Smooth muscle cell of the brain vasculature (primary cell): ENCODE measurements around the gene CHIC1.
"Not testable (repeated sequence)": the region's sequence is repeated elsewhere in the genome, so short reads cannot be mapped to it uniquely, and the experiment has no call there.

Experiments
- DNase-seq: peaks from one replicate; pipeline ENCODE4 v3.0.0-alpha.2; 2012; ENCODE audit warnings: low read depth, low spot score

Gene CHIC1

DNA sequence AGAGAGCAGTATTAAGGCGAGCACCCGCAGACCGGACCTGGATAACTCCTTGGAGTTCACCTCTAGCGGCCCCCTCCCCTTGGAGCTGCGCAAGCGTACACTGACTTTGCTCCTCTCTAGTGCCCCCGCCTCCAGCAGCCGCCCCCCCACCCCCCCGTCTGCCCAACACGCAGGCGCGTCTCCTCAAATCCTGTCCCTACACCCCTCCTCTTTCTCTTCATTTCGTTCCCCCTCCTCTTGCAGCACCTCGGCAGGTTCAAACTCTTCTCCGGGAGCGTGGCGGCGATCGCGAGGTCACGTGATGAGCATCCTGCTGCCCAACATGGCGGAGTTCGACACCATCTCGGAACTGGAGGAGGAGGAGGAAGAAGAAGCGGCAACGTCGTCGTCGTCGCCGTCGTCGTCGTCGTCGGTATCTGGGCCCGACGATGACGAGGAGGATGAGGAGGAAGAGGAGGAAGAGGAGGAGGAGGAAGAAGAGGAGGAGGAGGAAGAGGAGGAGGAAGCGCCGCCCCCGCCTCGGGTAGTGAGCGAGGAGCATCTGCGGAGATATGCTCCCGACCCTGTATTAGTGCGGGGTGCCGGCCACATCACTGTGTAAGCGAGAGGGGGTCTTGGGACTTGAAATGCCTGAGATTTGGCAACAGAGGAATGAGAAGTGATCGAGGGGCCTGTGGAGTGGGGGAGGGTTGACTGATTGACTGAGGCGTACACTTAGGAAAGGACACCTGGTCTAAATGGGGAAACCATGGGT, at the start of gene CHIC1:
TSS of gene CHIC1 (plus strand) at position 214 of the 754 bp plus-strand sequence. CDS start at position 302, 88 bp downstream.
- peak; percentile 31 for DNase-seq

DNA sequence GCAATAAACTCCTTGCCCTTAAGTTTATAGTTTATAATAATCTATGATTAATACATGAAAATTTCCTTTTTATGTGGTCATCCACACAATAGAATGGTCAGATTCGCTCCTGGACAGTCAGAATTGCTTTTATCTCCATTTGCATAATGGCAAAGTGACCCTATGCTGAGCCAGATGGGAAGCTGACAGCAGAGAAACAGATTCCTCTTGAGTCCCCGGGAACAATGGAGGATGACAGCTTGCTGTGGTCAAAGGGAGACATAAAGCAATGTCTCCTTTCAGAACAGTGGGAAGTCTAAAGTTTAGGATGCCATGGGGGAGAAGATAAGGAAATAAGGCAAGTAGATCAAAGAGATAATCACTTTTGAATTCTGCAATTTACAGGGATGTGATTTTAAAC, 40.2 kb upstream of the CHIC1 start:
- not testable (repeated sequence) for DNase-seq

DNA sequence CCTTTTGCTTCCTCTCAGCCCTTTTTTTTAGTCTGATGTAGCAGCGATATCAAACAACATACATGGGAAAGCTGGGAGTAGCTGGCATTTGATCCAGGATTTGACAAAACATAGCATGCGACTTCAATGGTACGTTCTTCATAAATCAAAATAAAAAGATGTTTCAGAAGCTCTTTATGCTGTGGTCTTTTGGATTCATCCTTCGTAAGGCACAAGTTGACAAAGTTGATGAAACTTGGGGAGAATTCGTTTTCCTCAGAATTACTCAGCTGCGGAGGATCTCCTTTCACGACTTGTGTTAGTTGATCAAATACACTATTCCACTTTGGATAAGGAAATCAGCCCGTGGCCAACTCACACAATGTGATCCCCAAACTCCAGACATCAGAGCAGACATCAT, 38.1 kb upstream of the CHIC1 start:
- no peak for DNase-seq

DNA sequence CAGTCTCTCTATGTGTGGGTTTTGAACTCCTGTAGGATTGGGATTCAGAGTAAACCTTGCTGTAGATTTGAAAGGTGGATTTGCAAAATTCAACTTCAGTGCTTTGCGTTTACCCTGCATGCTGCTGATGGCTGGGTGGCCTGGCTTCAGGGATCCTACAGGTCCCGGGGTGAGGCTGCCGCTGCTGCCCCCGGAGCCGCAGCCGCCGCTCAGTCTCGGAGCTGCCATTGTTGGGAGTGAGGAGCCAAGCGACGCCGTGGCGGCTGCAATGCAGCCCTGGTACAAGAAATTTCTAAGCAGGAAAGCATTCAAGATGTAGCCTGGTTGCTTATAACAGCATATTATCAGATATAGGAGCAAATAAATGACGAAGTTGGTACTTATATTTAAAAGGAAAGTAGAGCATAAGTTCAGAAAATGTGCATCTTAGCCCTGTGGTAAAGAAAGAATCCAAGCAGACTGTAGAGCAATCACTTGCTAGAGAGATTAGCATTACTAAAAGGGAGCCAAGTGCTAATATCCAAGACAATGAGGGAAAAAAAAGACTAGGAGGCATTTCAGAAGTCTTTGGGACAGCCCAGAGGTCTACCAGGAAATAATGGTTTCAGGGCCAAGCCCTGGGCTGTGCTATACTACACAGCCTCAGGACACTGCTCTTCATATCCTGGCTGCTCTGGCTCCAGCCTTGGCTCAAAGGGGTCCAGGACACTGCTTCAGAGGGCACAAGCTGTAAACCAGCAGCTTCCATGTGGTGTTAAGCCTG, 36.9 kb upstream of the CHIC1 start:
- DNase-seq: no peak

DNA sequence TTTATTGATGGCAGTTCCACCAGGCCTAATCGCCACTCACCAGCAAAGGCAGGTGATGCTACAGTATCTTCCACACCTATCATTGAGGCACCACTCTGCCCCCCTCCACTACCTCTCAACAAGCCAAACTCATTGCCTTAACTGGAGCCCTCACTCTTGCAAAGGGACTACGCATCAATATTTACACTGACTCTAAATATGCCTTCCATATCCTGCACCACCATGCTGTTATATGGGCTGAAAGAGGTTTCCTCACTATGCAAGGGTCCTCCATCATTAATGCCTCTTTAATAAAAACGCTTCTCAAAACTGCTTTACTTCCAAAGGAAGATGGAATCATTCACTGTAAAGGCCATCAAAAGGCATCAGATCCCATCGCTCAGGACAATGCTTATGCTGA, 31.3 kb upstream of the CHIC1 start:
- not testable (repeated sequence) for DNase-seq

DNA sequence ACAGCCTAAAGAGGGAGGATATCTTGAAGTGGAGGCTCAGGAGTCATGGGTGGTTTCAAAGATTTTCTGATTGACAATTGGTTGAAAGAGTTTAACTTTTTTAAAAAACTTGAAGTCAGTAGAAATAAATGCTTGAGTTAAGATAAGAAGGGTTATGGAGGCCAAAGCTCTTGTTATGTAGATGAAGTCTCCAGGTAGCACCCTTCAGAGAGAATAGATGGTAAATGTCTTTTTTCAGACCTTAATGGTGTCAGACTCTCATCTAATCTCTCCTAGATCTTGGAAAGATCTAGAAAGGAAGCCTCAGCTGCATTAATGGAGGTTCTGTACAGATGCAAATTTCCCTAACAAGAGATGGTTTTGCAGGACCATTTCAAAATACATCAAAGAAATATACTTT, 6.8 kb upstream of the CHIC1 start:
- no peak for DNase-seq

DNA sequence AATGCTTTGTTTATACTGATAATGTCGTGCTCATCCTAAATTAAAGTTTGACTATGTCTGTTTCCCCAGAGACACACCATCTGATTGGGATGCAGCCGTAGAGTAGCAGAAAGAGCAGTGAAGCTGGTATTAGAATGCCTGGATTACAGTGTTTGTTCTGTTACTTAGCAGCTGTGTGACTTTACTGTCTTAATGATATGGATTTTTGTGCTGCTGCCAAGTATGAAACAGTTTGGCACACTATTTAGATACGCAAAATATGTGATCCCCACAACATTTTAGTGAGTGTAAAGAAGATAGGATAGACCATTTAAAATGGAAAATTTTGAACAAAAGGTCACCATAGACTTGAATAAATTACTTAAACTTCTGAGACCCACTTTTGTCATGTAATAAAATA, 1.2 kb upstream of the CHIC1 start:
- no peak for DNase-seq

DNA sequence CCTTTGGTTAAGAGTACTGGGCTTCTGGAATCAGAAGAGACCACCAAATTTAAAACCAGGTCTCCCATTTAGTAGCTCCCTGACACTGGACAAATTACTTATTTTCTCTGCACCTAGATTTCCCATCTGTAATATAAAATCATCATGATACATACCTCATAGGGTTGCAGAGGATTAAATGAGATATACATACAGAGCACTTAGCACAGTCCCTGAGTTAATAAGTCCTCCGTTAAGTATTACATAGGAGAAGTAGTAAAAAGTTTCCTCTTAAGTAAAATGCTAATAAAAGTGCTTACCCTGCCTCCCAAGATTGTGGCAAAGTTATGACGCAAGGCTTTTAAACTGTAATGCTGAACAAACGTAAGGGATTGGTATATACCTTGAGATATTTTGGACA, 539 bp upstream of the CHIC1 start:
- no peak for DNase-seq

DNA sequence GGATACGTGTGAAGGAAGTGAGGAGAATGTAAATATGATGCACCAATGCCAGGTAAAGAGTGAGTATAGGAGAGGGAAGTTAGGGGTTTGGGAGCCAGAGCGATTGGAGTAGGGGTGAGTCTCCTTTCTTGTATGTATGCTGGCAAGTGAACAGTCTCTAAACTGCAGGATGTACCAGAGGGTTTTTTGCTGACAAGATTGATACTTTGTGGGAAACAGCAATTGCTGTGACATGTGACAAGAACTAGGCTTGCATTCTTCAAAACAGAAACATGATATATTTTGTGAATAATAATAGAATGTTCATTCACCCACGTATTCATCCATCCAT, 706 bp downstream of the CHIC1 start:
- no peak for DNase-seq

DNA sequence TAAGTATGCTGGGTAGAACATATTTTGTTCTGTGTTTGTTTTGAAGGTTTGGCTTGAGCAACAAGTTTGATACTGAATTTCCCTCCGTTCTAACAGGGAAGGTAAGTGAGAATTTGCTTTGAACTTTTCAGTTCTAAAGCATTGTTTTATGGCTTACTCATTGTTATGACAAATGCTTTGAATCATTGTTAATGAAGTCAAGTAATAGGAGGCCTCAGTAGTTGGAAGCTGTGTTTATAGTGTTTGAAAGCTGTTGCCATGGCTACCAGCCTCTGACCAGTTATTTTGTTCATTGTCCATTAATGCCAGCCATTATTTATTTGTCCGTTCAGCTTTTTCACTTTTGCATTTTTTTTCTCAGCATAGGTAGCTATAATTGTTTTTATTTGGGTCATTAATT, 14.4 kb downstream of the CHIC1 start:
- peak; percentile 10 for DNase-seq

DNA sequence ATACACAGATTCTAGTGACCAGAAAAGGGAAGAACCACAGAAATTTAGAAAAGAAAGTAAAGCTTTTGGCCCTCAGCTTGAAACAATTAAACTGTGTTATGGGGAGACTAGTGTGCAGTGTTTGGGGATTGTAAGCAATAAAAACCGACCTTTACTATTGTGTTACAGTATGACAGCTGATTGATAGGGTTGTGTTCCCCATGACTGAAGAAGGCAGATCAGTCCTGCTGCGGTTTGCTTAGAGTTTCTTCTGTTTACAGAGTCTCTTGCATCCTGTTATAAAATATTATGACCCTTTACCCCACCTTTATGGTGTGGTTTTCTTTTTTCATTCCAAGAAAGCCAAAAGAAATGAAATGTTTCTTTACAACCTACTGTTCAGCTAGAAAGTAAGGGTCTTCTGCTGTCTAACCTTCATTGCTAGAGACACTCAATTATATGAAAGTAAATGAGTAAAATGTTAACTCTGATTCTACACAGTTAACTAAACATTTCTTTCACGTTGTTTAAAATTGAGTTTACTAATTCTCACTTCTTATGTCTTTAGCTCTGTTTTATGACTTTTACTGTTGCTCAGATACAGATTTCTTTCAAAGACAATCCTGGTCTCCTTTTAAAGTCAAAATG, 18.1 kb downstream of the CHIC1 start:
- DNase-seq: no peak

DNA sequence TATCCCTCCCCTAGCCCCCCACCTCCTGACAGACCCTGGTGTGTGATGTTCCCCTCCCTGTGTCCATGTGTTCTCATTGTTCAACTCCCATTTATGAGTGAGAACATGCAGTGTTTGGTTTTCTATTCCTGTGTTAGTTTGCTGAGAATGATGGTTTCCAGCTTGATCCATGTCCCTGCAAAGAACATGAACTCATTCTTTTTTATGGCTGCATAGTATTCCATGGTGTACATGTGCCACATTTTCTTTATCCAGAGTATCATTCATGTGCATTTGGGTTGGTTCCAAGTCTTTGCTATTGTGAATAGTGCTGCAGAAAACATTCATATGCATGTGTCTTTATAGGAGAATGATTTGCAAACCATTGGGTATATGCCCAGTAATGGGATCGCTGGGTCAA, 34.8 kb downstream of the CHIC1 start:
- not testable (repeated sequence) for DNase-seq

DNA sequence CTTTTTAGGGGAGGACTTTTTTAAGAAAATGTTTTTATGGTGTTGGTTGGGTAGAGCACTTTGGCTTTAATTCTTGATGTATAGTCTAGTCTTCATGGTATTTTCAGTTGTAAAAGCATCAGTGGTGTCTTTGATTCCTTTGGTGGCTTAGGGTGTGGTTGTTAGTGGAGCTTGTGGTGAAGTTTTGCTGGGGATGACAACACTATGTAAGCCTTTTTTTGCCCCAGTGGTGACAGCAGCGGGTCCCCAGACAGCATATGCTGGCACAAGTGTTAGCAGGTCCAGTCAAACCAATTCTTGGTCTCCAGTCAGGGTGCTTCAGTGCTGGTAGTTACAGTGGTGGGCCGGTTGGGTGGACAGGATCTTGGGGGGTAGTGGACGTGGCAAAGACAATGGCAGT, 52.0 kb downstream of the CHIC1 start:
- DNase-seq: no peak

DNA sequence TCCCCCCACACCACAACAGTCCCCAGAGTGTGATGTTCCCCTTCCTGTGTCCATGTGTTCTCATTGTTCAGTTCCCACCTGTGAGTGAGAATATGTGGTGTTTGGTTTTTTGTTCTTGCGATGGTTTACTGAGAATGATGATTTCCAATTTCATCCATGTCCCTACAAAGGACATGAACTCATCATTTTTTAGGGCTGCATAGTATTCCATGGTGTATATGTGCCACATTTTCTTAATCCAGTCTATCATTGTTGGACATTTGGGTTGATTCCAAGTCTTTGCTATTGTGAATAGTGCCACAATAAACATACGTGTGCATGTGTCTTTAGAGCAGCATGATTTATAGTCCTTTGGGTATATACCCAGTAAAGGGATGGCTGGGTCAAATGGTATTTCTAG, 78.7 kb downstream of the CHIC1 start:
- not testable (repeated sequence) for DNase-seq

DNA sequence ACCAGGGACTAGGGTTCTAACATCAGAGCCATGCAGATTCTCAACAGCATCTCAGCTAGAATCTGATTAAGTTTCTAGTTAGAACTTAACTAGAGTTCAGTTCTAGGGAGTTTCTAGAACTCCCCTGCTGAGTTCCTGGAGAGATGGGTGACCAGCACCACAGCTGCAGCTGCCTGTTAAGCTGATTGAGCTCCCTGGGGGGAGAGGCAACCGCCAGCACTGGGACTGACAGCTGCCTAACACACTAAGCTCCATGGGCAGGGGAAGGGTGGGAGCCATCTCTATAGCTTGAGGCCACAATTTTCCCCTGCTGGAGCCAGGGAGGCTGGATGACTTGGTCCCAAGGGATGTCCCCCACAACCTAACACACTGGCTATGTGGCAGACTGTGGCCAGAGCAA, 84.2 kb downstream of the CHIC1 start:
- DNase-seq: no peak

DNA sequence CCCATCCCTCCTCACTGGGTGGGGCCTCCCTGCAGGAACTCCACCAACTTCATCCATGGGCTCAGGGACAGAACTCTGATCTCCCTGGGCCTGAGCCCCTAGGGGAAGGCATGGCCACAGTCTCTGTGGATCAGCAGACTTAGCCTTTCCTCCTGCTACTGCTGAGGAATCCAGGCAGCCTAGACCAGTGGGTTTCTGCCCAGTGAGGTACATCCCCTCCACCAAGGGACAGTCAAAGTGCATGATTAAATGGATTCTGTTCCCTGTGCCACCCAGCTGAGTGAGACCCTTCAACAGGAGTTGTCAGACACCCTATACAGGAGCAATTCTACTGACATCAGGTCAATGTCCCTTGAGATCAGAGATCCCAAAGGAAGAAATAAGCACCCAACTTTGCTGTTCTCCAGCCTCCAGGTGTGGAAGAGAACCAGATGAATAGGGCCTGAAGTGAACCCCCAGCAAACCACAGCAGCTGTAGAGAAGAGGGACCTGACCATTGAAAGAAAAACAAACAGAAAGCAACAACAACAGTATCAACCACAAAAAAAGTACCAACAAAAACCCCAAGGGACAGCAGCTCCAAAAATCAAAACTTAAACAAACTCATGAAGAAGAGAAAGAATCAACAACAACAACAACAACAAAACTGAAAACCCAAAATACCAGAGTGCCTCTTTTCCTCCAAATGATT, 84.8 kb downstream of the CHIC1 start:
- DNase-seq: no peak

DNA sequence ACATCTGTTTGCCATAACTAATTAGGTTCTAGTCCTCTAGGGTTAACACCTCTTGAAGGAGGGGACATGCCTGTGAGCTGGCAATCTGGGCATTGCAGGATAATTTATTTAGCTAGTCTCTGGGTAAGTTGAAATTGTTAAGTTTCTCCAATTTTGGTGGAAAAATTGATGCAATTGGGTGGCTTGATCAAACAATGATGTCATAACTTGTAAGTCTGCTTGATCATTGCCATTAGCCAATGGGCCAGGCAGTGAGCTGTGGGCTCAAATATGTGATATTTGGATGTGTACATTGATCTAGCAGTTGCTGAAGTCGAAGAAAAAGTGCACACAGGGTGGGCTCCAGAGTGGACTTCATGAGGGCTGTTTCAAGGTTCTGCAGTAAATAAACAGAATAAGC, 98.3 kb downstream of the CHIC1 start:
- DNase-seq: not testable (repeated sequence)

DNA sequence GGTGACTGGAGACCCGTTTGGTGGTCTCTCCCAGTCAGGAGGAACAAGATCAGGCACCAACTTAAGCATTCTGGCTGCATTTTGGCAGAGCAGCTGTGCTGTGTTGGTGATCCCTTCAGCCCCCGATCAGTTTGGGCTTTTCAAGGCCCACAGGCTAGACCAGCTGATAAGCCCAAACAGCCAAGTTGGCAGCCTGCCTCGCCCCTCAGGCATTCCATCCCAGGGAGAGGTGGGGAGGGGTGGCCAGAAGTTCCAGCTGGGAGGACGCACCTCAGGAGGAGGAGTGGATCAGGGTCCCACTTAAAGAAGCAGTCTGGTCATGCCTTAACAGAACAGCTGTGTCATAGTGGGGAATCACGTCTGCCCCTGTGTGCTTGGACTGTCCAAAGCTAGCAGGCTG, 105.8 kb downstream of the CHIC1 start:
- no peak for DNase-seq

DNA sequence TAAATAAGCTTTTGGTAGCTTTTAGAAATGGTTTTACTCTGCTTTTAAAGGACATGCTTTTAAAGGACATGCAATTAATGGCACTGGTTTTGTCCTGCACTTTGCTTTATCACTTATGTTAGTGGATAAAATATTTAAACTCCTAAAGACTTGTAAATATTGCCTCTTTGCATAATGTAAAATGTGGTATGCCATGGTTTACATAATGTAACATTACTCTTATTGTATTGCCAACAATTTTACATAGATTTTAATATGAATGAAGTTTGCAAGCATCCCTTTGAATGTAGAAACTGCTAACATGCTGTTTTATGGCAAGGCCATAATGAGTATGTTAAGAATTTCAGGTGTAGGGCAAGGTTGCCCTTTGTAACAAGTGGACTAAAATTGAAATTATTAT, 118.4 kb downstream of the CHIC1 start:
- DNase-seq: no peak

DNA sequence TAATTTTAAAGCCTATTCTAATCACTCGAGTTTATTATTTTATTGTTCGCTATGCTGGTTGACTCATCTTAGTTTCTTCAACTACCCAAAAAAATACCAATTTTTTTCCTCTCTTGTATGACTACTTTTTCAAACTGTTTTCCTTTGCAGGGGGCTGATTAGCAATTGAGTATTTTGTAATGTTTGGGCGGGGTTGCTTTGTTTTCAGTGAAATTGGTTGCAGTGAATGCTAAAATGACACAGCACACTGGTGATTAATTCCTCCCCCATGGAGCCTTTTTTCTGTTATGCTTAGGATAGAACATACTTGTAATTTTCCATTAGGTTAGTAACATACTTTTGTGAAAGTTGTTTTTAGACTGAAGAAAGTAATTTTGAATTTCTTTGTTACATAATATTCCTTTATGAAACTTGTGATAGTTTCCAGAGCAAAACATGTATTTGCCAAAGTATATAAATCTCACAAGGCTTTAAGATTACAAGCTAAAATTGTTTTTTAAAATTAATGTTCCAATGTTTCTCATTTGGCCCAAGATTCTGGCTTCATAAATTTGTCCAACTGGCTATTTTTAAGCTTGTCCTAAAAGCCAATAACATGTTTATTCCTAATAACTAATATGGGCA, 120.4 kb downstream of the CHIC1 start:
- no peak for DNase-seq

DNA sequence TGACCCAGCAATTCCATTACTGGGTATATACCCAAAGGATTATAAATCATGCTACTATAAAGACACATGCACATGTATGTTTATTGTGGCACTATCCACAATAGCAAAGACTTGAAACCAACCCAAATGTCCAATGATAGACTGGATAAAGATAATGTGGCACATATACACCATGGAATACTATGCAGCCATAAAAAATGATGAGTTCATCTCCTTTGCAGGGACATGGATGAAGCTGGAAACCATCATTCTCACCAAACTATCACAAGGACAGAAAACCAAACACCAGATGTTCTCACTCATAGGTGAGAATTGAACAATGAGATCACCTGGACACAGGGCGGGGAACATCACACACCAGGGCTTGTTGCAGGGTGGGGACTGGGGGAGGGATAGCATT, 144.0 kb downstream of the CHIC1 start:
- DNase-seq: not testable (repeated sequence)

DNA sequence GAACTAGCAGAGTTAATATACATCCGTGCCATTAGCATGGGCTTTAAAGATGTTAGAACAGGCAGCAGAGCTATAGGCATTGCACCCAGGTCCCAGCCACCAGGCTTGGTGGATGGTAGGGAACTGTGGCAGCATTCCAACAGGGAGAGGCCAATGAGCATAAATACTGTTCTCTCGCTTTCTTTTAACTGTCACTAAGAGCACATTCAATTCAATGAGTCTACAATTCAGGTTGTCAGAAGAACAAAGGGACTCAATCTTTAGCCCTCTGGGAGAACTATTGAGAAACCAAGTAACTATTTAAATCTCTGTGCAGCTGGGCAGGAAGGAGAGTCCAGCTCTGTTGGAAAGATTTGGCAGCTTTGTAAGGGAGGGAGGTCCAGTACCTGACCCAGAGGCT, 165.6 kb downstream of the CHIC1 start:
- no peak for DNase-seq
